ENCODE data around the gene ACSF3.

- no peak for TF ChIP-seq POLR2A (IDR thresholded peaks at IDR 0.05; ENCODE audit: extremely low read depth, insufficient read length)
- no peak for TF ChIP-seq CTCF (IDR thresholded peaks at IDR 0.05; ENCODE audit: low read depth, low read length)
- TF ChIP-seq MAX (IDR thresholded peaks at IDR 0.05; ENCODE audit: low read depth, low read length): no peak
Measured at GRCh38 chr16:89189358-89190025, 95.8 kb downstream of the ACSF3 start.
